Activated CD8-positive, alpha-beta memory T cell treated with anti-CD3 and anti-CD28 coated beads, Interleukin-2, amount 50 U/mL, for 24 hours (primary cell): ENCODE results near the gene FYB1.

Source experiments
- DNase-seq: peaks from one replicate; pipeline ENCODE4 v3.0.0-alpha.2; 2020; ENCODE audit errors: extremely low read depth

FYB1 gene

DNA sequence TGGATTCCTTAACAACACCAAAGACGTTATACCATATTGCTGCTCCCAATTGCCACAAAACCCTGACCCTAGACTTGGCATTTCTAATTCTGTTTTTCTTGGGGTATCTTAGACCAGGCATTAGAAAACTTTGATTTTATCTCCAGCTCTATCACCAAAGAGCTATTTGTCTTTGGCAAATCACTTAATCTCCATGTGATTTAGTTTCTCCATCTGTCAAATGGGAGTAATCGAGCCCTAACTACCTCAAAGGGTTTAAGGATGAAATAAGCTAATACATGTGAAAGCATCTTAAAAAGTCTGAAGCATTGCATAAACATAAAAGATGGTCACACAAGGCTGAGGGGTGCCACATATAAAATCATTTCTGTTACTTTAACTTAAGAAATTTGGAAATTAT is 60.6 kb downstream of the FYB1 start:
- DNase-seq = no peak

DNA sequence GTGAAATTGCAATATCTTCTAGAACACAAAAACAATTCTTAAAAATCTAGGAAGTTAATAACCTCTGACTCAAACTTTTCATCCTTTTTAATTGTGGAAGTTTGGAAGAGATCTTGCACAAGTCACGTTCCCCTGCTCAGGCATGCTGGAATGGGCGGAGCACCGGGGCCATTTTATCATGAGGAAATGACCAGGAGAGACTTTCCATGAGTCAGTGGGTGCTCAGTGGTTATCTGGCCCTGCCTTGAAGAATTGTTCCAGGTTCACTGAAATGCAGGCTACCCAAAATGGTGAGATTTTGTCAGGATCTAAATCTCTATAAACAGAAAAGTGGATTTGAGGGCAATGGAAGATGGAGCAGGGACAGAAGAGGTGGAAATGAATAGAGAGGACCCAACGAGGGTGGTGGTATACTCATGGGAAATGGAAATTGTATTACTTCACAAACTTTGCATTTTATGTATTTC is 61.2 kb downstream of the FYB1 start:
- no peak for DNase-seq

DNA sequence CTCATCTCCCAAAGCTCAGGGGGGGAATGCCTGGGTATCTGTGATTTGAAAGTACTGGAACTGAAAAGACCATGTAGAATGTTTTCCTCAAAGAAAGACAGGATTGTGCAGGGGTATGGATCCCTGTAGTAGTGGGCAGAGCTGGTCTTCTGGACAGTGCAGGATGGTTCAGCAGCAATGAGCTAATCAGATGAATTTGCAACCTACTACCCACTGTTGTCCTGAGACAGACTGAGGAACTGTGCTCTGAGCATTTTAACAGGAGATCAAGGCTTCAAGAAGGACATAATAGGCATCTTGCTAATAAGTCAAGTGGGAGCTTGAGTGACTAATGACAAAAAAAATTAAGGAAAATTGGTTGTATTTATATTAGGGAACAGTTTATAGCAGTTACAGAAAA is 61.7 kb downstream of the FYB1 start:
- no peak for DNase-seq

DNA sequence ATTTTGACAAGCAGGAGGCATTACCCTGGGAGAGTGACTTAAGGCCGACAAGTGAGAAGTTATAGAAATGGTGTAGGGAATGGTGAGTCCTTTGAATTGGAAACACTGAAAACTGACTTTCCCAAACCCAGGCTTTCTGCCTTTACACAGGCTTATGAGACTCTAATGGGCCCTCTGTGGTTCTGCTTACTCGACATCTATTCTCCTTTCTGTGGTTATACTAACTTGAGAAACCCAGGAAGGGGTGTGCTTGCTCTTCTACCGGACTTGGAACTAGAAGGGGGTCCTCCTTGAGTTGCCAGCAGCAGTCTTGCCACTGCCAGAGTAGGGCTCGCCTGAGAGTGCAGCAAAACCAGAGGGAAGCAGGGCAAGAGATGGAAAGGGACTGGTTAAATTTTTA is 63.3 kb downstream of the FYB1 start:
- no peak for DNase-seq

DNA sequence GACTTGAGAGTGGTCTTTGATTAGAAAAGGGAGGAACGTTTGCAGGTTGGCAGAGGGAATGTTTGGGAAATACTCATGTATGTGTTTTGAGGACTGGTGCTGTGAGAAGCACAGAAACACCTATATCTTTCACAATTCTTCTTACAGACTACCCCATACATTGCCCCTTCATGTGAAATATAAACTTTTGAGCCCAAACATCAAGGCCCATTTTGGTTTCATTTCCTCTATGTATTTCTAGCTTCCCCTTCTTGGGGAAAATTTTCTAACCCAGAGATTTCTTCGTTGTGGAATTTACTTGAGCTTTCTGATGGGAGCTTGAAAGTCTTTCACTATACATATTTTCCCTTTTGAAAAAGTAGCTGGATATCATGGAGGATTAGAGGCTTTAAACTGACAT is 67.6 kb downstream of the FYB1 start:
- no peak for DNase-seq

DNA sequence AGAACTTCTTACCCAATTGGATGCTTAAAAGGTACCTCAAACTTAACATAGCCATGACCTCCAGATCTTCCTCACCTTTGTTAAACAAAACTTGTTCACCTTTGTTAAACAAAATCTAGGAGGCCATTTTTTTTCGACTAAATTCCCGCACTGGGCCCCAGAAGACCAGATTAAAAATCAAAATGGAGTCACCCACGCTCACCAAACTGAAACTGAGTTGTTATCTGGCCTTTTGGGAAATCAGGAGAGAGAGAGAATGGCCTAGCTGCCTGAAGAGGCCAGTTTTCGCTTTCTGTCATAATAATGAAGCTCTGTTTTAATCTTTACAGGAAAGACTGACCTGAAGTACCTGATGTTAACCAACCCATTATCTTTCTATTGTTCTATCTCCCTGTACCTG is 69.4 kb downstream of the FYB1 start:
- DNase-seq = no peak

DNA sequence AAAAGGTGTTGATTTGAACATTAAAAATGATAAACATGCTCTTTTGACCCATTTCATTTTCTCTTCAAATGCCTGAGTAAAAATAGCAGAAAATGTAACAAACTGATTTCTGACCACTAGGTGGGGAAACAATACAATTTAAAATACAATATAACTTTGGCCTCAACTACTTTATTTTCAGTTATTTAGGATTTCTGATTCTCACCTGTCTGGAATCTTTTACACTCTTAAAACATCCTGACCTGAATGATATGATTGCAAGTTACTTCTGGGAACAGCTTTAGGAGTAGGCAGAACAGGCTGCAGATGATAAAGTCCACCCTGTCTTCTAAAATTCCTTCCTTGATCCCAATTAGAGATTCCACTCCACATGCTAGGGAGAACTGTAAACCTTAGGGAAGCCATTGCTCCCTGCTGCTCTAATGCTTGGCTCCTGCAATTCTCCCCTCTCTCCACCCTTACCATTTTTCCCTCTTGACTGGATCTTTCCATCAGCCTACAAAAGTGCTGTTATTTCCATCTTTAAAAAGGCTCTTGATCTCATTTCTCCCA is 70.3 kb downstream of the FYB1 start:
- no peak for DNase-seq

DNA sequence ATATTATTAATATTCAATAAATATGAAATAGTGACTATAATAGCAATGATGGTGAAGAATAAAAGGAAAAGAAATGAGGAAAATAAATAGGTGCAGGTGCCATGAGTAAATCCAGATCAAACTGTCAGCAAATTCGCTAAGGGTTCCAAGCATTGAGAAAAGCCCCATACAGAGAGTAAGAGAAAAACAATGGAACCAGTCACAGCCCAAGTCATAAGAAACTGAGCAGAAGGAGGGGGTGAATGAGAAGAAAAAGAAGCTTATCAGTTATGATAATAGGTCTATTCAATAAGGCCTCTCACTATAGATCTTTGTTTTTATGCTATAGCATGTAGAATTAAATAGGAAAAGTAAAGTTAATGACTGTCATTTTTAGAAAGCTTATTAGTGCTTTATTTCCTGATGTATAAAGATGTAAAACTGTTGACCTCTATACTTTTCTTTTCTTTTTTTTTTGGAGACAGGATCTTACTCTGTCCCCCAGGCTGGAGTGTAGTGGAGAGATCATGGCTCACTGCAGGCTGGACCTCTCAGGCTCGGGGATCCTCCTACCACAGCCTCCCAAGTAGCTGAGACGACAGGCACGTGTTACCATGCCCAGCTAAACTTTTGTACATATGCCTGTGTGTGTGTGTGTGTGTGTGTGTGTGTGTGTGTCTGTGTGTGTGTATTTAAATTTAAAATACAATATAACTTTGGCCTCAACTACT is 72.4 kb downstream of the FYB1 start:
- DNase-seq = no peak

DNA sequence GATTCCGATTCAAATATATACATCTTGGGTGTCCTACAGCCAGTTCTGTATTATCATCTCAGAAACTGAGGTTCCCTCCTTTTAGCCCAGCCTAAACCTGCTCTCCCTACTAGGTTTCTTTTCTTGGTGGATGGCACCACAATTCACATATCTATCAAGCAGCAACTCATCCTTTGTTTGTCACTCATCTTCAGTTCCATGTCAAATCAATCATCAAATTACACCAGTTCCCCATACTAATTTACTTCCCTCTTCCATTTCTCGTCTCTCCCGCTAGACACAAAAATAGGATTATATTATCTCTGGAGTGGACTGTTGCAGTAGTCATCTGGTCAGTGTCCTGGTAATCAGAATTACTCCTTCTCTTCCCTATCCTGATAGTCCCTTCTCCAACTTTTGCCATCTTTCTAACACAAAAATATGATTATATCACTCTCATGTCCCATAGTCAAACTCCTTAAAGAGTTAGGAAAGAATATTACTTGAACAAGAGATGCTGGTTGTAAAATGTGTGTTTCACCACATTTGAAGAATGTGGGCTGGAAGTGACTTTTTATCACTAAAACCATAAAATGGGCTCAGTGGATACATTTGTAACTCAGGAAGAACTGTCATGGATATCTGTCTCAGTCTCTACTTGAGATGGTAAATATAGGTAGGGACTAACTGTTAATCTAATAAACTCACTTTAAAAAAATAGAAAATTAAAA is 76.1 kb downstream of the FYB1 start:
- no peak for DNase-seq

DNA sequence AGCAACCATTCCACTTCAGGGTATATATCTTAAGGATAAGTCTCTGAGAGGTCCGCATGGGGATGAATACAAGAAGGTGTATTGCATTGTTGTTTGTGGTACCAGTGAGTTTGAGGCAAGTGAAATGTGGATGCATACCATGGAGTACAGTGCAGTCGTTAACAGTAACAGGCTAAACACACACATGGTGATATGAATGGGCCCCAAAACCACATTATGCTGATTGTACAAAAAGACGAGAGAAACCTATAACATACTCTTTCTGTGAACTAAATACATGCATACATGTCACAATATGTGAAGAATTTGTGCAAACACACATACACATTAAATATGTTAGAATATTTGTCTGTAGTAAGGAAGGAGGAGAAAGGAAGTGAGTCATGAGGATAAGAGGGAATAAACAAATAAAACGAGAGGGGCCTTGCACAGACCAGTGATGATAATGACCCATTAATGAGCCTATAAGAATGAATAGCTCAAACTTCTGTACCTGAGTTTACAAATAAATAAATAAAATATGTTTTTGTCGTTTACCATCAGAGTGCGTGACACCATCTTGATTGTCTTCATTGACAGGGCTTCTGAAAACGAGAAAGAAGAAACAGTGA is 78.7 kb downstream of the FYB1 start:
- no peak for DNase-seq

DNA sequence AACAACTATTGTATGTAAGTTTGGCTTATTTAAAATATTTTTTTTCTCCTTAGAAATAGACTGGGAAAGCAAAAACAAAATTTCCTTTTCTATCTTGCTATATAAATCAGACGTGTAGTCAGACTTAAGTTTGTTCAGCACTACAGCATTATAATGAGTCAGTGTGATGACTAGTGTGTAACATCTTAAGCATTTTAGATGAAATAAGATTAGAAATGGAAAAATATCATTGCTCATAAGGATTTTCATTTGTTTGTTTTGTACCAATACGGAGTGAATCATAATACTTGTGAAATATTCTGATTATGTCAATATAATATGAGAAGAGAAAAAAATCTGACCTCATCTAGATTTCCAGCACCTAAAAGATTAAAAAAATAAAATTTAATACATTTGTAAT is 80.5 kb downstream of the FYB1 start:
- DNase-seq = no peak

DNA sequence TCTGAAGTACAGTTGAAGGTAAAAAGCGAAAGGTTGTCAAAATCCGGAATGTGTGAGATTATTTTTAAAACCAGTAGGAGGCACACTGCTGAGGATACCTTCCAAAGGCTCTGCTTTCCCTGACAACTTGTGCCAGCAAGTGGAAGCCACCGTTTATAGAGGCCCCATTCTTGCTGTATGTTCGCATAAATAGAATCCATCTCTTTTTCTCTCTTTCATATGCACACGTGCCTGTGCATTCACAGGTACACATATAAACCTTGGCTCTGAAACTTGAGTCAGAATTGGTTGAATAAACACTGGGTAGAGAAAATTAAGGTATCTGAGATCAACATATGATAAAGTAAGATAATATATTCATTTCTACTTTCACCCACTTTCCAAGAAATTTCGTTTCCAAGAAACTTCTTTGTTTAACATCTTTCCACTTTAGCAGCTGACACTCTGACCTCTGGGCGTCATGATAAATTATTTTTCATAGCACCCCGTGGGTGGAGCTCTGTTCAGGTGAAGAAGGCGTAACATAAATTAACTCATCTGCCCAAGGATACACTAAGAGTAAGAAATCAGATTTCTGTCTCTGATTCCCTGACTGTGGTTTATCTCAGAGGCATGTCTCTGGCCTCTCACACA is 81.4 kb downstream of the FYB1 start:
- DNase-seq = no peak

DNA sequence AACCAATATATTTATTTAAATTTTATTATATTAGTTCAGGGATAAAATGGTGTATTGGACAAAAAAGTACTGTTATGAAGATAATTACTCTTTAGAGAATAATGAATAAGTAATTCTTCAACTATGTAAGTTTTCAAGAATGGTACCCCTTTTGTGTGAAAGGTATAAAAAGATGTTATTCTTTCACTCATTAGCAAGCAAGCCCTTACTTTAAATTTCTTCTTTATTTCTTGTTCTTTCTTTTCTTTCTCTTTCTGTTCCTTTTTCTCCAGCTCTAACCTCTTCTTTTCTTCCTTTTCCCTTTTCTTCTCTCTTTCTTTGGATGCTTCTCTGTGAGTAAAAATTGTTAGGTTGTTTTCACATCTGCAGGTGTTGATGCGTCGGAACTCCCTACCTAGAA is 82.0 kb downstream of the FYB1 start:
- no peak for DNase-seq

DNA sequence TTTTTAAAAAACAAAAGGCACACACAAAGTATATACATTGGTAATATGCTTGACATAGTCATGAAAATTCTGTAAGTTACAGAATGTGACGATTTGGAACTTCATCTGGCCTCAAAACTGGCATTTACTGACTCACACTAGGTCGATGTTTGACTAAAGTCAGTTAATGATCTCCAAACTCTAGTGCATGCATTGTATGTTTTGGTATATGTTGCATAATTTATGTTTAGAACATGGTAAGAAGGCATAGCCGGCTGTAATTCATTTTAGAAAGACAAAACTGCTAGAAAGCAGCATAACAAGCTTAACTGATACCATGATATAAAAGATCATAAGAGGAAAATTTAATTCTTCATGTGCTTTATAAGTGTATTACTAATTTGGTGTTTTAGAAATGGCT is 86.6 kb downstream of the FYB1 start:
- DNase-seq = no peak

DNA sequence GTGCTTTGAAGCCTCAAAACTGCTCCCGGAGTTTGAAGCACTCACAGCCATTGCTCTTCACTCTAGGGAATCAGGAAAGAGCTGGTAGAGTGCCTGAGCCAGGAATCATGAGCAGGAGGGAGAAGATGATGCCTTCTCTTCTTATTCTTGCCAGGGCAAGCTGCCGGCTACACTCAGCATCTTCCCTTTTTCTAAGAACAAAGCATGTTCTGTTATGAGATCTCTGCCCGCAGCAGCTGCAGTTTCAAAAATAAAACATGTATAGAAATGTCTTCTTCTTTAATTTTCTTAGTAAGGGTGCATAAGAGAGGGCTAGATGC is 87.3 kb downstream of the FYB1 start:
- DNase-seq = no peak

DNA sequence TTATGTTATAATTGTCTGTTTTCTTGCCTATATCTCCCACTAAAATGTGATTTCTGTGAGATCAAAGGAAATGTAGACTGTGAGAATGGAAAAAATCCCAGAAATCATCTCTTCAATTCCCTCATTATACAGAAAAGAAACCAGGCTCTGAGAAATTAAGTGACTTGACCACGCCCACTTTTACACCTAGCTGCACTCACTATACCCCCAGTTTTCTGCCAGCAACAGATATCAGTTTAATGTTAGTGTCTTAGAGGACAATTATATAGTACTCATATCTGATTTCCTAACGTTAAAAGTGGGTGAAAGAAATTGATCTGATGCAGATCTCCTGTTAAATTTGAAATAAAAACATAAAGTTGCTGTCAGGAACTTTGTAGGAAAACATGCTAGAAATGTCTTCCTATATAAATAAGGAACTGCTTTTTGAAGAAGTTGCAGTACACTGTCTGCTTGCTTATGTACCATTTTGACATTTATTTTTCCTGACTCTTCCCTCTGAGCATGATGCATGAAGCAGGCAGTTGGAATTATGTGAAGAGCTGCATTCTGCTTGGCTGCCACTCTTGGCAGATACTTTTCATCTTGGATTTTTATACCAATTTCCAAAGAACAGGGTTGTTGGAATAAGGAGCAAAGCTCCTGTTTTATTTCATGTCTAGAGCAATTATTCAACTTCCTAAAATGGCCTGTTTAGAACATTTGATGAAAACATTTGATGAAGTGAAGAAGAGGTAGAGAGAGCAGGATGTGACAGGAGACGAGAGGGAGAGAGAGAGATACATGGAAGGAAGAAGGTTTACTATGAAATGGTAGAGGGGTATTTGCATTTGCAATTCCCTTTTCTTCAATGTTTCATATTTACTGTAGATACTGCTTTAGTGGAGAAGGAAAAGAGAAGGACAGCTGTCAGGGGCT is 87.9 kb downstream of the FYB1 start:
- DNase-seq = no peak

DNA sequence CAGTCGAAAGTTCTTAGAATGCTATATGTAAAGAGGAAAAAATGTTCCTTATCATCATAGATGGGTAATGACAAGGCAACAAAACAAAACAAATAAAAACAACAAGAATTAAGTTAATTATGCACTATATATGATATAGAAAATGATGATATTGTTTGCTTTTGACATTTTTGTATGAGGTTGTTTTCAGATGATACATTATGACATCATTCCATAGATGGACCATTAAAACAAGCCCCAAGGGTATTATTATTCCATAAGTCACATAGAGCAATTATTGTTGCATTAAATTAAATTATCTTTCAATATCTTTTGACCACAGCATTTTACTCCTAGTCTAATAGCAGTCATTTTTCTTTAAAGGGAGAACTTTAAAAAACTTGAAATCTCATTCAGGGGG is 88.6 kb downstream of the FYB1 start:
- no peak for DNase-seq

DNA sequence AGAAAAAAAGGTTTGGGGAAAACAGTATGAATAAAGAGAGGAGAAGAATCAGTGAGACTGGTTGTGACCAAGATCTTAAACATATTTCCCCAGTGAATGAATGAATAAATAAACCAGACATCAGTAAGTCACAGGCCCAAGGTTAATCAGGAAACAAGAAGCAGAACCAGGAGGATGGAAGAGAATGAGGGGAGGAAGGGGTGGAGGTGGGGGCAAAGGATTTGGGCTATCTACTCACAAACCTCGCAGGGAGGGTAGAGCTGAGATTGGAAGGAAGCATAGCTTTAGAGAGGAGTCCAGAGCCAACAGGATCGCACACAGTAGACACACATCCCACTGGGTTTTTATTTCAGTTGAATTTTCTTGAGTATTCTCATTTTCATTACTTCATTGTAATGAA is 97.4 kb downstream of the FYB1 start:
- DNase-seq = no peak

DNA sequence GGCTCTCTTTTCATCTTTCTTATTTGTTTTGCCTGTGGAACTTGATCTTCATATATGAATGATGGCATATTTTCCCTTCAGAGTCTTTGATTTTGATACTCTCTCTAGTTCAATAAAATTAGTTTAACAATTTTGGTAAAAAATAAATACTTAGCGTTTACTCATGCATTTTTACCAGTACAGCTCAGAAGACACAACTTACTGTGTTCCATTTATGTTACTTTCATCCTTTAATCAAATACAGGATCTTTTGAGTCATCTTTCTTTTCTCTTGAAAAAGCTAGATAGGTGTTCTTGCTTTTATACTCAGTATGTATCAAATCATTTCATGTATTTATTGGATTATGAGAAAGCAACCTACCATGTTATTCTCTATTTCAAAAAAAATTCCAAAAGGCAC is 98.0 kb downstream of the FYB1 start:
- DNase-seq = no peak

DNA sequence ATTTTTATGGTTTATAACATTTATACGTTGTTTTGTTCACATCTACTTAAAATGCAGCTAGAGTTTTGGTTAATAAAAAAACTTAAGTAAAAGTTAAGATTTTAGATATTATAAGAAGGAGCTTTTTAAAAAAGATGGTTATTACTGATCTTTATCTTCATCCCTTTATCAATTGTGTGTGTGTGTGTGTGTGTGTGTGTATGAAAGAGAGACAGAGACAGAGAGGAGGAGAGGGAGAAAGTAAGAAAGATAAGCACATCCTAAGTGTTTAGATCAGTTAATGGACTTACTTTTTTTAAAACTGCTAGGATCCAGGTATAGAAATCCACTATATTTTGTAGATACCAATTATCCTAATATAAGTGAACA is 99.3 kb downstream of the FYB1 start:
- DNase-seq = no peak

DNA sequence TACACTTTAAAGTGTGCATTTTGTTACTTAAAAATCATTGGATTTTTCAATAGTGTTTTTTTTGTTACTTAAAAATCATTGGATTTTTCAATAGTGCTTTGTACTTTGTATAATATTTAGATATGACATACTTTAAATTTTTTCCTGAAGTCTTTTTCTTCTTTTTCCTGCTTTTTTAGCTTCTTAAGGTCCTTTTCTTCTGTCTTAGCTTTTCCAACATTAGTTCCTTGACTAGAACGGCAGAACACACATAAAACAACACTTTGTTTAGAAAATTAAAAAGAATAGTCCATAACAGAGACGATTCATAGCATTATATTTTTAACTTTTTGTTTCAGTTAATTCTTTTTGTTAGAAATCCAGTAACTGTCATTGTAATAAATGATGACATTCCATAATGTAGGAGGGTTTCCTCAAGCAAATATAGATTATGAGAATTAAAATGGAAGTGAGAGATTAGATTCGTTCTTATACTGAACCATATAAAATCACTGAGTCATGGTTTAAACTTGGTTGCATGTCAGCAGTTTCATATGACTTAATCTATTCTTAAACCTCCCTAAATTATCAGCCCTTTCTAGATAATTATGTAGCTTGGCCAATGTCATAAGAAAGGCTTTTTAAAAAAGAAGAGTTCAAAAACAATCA is 99.8 kb downstream of the FYB1 start:
- DNase-seq = no peak
